Fibroblast of villous mesenchyme (primary cell): ENCODE data around the gene ERBB4. TPM values are rescaled to one million over a fixed set of nuclear protein-coding genes. Genes with fewer than 3 reads are reported as not detected.

Experiments used
- DNase-seq: peaks from one replicate; pipeline ENCODE4 v3.0.0-alpha.2; 2010; ENCODE audit warnings: low read depth
- H3K4me3 ChIP-seq: 2 replicates; pipeline ENCODE4 v1.5.1; 2011; ENCODE audit warnings: low read depth, mild to moderate bottlenecking, low read length
- CTCF ChIP-seq: IDR thresholded peaks from 2 replicates; pipeline ENCODE4 v1.5.1; 2012; ENCODE audit warnings: low read depth, mild to moderate bottlenecking, low read length; ENCODE audit not compliant: insufficient read depth
- total RNA-seq: library from RNA; depleted of rRNA; stranded (reverse); fragments of >200 nt; gene quantifications from 2 replicates; pipeline ENCODE4 v1.2.3, GENCODE V29; 2012

ERBB4 gene
- total RNA-seq, 1 donor, result under 0.01 TPM

- H3K4me3 ChIP-seq, result no peak overlapping the region
- TF ChIP-seq CTCF, result no peak
- DNase-seq, result no peak
Measured at GRCh38 chr2:211401328-211401727, 1137.3 kb downstream of the ERBB4 start.

GRCh38 chr2:211397764-211398163 is 1140.8 kb downstream of the ERBB4 start:
- DNase-seq, result no peak

GRCh38 chr2:211396815-211397214 is 1141.8 kb downstream of the ERBB4 start:
- DNase-seq, result no peak
- no peak overlapping the region for H3K4me3 ChIP-seq
- no peak for TF ChIP-seq CTCF

More at GRCh38 chr2:211397764-211398163, 1140.8 kb downstream of the ERBB4 start:
- H3K4me3 ChIP-seq, result no peak overlapping the region
- no peak for TF ChIP-seq CTCF

- no peak overlapping the region for H3K4me3 ChIP-seq
- DNase-seq, result no peak
- TF ChIP-seq CTCF, result no peak
Measured at GRCh38 chr2:211391189-211391567, 1147.4 kb downstream of the ERBB4 start.

- no peak overlapping the region for H3K4me3 ChIP-seq
- no peak for TF ChIP-seq CTCF
- DNase-seq, result no peak
Measured at GRCh38 chr2:211390536-211391188, 1147.9 kb downstream of the ERBB4 start.

- TF ChIP-seq CTCF, result no peak
- DNase-seq, result no peak
- H3K4me3 ChIP-seq, result no peak overlapping the region
Measured at GRCh38 chr2:211387734-211388133, 1150.9 kb downstream of the ERBB4 start.

- no peak overlapping the region for H3K4me3 ChIP-seq
- DNase-seq, result no peak
- TF ChIP-seq CTCF, result no peak
Measured at GRCh38 chr2:211380041-211380440, 1158.6 kb downstream of the ERBB4 start.
